Endothelial cell of umbilical vein (primary cell): ENCODE measurements around the gene LSM3. TPM values are rescaled to one million over a fixed set of nuclear protein-coding genes. Genes with fewer than 3 reads are reported as not detected.

Experiments
- BruUV-seq: library from RNA; stranded (reverse); fragments of 400-500 nt; replicated peaks from 2 replicates; lab custom pipeline; 2021; lab: Mats Ljungman, UMichigan
- CTCF ChIA-PET: fragments of 300-600, 350-600 bp; sonication (Branson Sonifier 250); formaldehyde crosslinking; loops from one replicate; lab custom pipeline; 2021; ENCODE audit warnings: antibody characterized with exemption, inconsistent platforms; lab: Charles Lee
- POLR2A ChIA-PET: fragments of 300-600, 350-600 bp; sonication (Branson Sonifier 250); formaldehyde crosslinking; loops from one replicate; lab custom pipeline; 2021; ENCODE audit warnings: antibody characterized with exemption, inconsistent platforms; lab: Charles Lee
- DNase-seq: peaks from one replicate; pipeline ENCODE4 v3.0.0-alpha.2; 2011; ENCODE audit warnings: low read depth, low spot score
- FAIRE-seq: peaks from 2 replicates; lab custom pipeline; 2011; peaks lifted over from hg19 to GRCh38; lab: Jason Lieb, UNC
- H2AFZ ChIP-seq: 2 replicates; pipeline ENCODE4 v1.6.0; 2012; ENCODE audit warnings: low read depth, low read length, control low read depth, inconsistent platforms
- H3K27ac ChIP-seq: 2 replicates; pipeline ENCODE4 v1.5.1; 2011; ENCODE audit warnings: low read depth, mild to moderate bottlenecking, control low read depth, low read length, moderate library complexity; ENCODE audit not compliant: insufficient read depth
- H3K27me3 ChIP-seq, 2 experiments: 2 replicates each; pipeline versions ENCODE4 v1.6.0 to v1.6.1; 2011; ENCODE audit warnings: low read length in 2 of 2, mixed read lengths in 1 of 2; ENCODE audit not compliant: control insufficient read depth in 2 of 2, insufficient read depth in 2 of 2
- H3K36me3 ChIP-seq, 2 experiments: 2 replicates in 1 of 2; 3 replicates in 1 of 2; pipeline ENCODE4 v1.5.1; 2011; ENCODE audit warnings: low read length in 2 of 2, mild to moderate bottlenecking in 1 of 2, moderate library complexity in 1 of 2; ENCODE audit not compliant: control insufficient read depth in 2 of 2, insufficient read depth in 2 of 2; ENCODE audit errors: extremely low read depth in 1 of 2
- H3K4me1 ChIP-seq: 3 replicates; pipeline ENCODE4 v1.5.1; 2011; ENCODE audit warnings: mild to moderate bottlenecking, low read length; ENCODE audit not compliant: control insufficient read depth, insufficient read depth; ENCODE audit errors: extremely low read depth
- H3K4me2 ChIP-seq: 2 replicates; pipeline ENCODE4 v1.6.1; 2011; ENCODE audit warnings: low read length, control low read depth, mixed read lengths; ENCODE audit not compliant: insufficient read depth
- H3K4me3 ChIP-seq, 3 experiments: fragments of 200-600 bp in 1 of 3; sonication (generic), shearing (Covaris generic) in 1 of 3; replicated peaks in 1 of 3; 2 replicates each; pipeline ENCODE4 v1.5.1; 2011 to 2016; ENCODE audit warnings: control low read depth in 3 of 3, low read length in 3 of 3, mild to moderate bottlenecking in 2 of 3, inconsistent platforms in 1 of 3, low read depth in 1 of 3, moderate library complexity in 1 of 3; ENCODE audit not compliant: insufficient read depth in 1 of 3
- H3K79me2 ChIP-seq: 2 replicates; pipeline ENCODE4 v1.6.0; 2012; ENCODE audit warnings: low read length, inconsistent platforms; ENCODE audit not compliant: control insufficient read depth, insufficient read depth
- H3K9ac ChIP-seq: replicated peaks from 2 replicates; pipeline ENCODE3; 2011; ENCODE audit warnings: low read length, control low read depth; ENCODE audit not compliant: insufficient read depth; ENCODE audit errors: extremely low read depth
- H3K9me1 ChIP-seq: replicated peaks from 3 replicates; pipeline ENCODE4 v1.6.0; 2011; ENCODE audit warnings: mild to moderate bottlenecking, low read length; ENCODE audit not compliant: control insufficient read depth, insufficient read depth; ENCODE audit errors: extremely low read depth
- H3K9me3 ChIP-seq: replicated peaks from 2 replicates; pipeline ENCODE4 v1.5.1; 2012; ENCODE audit warnings: low read length, inconsistent platforms; ENCODE audit not compliant: control insufficient read depth, insufficient read depth
- H4K20me1 ChIP-seq: replicated peaks from 2 replicates; pipeline ENCODE3; 2011; ENCODE audit warnings: mild to moderate bottlenecking, low read length; ENCODE audit not compliant: control insufficient read depth, insufficient read depth; ENCODE audit errors: extremely low read depth
- EZH2 ChIP-seq: IDR thresholded peaks from 2 replicates; pipeline ENCODE4 v1.6.1; 2012; ENCODE audit warnings: borderline replicate concordance, low read depth, mild to moderate bottlenecking, moderate library complexity, low read length, inconsistent platforms; ENCODE audit not compliant: severe bottlenecking
- FOS ChIP-seq: IDR thresholded peaks from 2 replicates; pipeline ENCODE4 v1.6.1; 2011; ENCODE audit warnings: mild to moderate bottlenecking, low read length, moderate library complexity, borderline replicate concordance; ENCODE audit not compliant: insufficient read depth
- GATA2 ChIP-seq: IDR thresholded peaks from 2 replicates; pipeline ENCODE4 v1.7.0; 2011; ENCODE audit warnings: low read depth, mild to moderate bottlenecking, moderate library complexity, mixed read lengths, low read length; ENCODE audit not compliant: insufficient read length, insufficient read depth
- JUN ChIP-seq: IDR thresholded peaks from 2 replicates; pipeline ENCODE4 v1.6.1; 2011; ENCODE audit warnings: borderline replicate concordance, low read depth; ENCODE audit not compliant: insufficient read length, insufficient read depth
- MYC ChIP-seq: IDR thresholded peaks from one replicate; pipeline ENCODE4 v1.6.1; 2011; ENCODE audit warnings: mild to moderate bottlenecking, low read depth, low read length
- POLR2A ChIP-seq: IDR thresholded peaks from 2 replicates; pipeline ENCODE4 v1.6.1; 2012; ENCODE audit warnings: low read depth, mild to moderate bottlenecking, control low read depth, low read length
- POLR2AphosphoS5 ChIP-seq: IDR thresholded peaks from 2 replicates; pipeline ENCODE4 v1.6.1; 2012; ENCODE audit warnings: low read depth, mild to moderate bottlenecking, control low read depth, low read length, moderate library complexity; ENCODE audit not compliant: insufficient read depth
- dilution Hi-C: fragments of 300-500 bp; cut with MboI; formaldehyde crosslinking; loops from one replicate; pipeline ENCODE4 v1.15.0; 2019; ENCODE audit warnings: low sequenced_read_pairs; ENCODE audit not compliant: extremely low pct_ligation_motif_present
- intact Hi-C: fragments of 100-400 bp; cut with micrococcal nuclease; formaldehyde crosslinking; loops from one replicate; pipeline ENCODE4 v1.10.0; 2022
- polyA plus RNA-seq, 4 experiments: library from polyadenylated mRNA; depleted of rRNA in 3 of 4; stranded (reverse) in 3 of 4; unstranded in 1 of 4; fragments of >200 nt; gene quantifications; 2 replicates each; pipeline versions ENCODE4 v1.2.1 to v1.2.3, GENCODE V29; 2011 to 2012; ENCODE audit warnings: missing spikeins in 1 of 4
- total RNA-seq: library from RNA; stranded (reverse); gene quantifications from 2 replicates; pipeline ENCODE4 v1.2.3, GENCODE V29; 2021
- TF ChIP-seq, protein P1 (sequence below), 2 donors: IDR thresholded peaks; 1 replicate in 1 of 2; 2 replicates in 1 of 2; pipeline ENCODE4 v1.5.1; 2011; ENCODE audit warnings: low read length in 2 of 2, mild to moderate bottlenecking in 2 of 2, moderate library complexity in 2 of 2, control low read depth in 1 of 2, inconsistent platforms in 1 of 2, low read depth in 1 of 2; ENCODE audit not compliant: insufficient read depth in 1 of 2; ENCODE audit errors: extremely low read depth in 1 of 2
- TF ChIP-seq, protein P2 (sequence below): IDR thresholded peaks from 2 replicates; pipeline ENCODE4 v1.6.1; 2011; ENCODE audit not compliant: insufficient read depth, insufficient read length

LSM3 gene
- total and polyA plus RNA-seq, 2 donors (not counting 3 experiments of a cell fraction or from before 2014, with no cell fraction given), result 4.4 to 13.0 TPM

GRCh38 chr3:14156843-14157561 lies 21.6 kb upstream of the LSM3 start:
- Histone ChIP-seq H3K9ac (no peak overlapping the region), H4K20me1 (no peaks in the 10 kb centered on the region), H3K4me3 (no peak overlapping the region), H3K27ac (no peak overlapping the region), H3K79me2 (no peaks in the 10 kb centered on the region), H3K9me3 (peaks cover 3% of the 10 kb centered on the region), H3K36me3 (peaks cover 31 to 34% of the 10 kb centered on the region in 2 experiments), H3K9me1 (no peaks in the 10 kb centered on the region), H3K4me1 (peaks cover 2% of the 10 kb centered on the region), H3K27me3 (no peaks in the 10 kb centered on the region), H3K4me2 (no peak overlapping the region), H2AFZ (no peak overlapping the region)
- POLR2A ChIA-PET, result no interaction called here
- CTCF ChIA-PET, result interaction anchor here (1.3 kb wide), 1 partner anchor 260 kb away, joined by 3 read pairs; no protein-coding TSS in a partner anchor
- BruUV-seq, result no TSS peak
- no peak for TF ChIP-seq POLR2AphosphoS5
- TF ChIP-seq, protein P1, sequence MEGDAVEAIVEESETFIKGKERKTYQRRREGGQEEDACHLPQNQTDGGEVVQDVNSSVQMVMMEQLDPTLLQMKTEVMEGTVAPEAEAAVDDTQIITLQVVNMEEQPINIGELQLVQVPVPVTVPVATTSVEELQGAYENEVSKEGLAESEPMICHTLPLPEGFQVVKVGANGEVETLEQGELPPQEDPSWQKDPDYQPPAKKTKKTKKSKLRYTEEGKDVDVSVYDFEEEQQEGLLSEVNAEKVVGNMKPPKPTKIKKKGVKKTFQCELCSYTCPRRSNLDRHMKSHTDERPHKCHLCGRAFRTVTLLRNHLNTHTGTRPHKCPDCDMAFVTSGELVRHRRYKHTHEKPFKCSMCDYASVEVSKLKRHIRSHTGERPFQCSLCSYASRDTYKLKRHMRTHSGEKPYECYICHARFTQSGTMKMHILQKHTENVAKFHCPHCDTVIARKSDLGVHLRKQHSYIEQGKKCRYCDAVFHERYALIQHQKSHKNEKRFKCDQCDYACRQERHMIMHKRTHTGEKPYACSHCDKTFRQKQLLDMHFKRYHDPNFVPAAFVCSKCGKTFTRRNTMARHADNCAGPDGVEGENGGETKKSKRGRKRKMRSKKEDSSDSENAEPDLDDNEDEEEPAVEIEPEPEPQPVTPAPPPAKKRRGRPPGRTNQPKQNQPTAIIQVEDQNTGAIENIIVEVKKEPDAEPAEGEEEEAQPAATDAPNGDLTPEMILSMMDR (IDR thresholded peaks at IDR 0.05; ENCODE audit: extremely low read depth in 1 of 2, insufficient read depth in 1 of 2, low read depth in 1 of 2, low read length in 2 of 2), result no peak
- no peak for TF ChIP-seq GATA2
- TF ChIP-seq FOS, result no peak
- no peak for TF ChIP-seq MYC
- no peak for TF ChIP-seq EZH2
- TF ChIP-seq JUN, result no peak
- TF ChIP-seq POLR2A, result no peak
- TF ChIP-seq, protein P2, sequence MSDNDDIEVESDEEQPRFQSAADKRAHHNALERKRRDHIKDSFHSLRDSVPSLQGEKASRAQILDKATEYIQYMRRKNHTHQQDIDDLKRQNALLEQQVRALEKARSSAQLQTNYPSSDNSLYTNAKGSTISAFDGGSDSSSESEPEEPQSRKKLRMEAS, result no peak
- dilution Hi-C loops (no loop called here), intact Hi-C loops (no loop called here)
- no peak for DNase-seq
- no peak for FAIRE-seq
